Loucy (cell line): ENCODE measurements around the gene IL11RA.

Experiments
- H2AFZ ChIP-seq: fragments of 200-600 bp; sonication (generic); 2 replicates; pipeline ENCODE4 v1.6.0; 2016; ENCODE audit warnings: antibody characterized with exemption, mild to moderate bottlenecking, low read length, moderate library complexity
- H3F3A ChIP-seq: fragments of 200-600 bp; 2 replicates; pipeline ENCODE4 v1.6.0; 2016; ENCODE audit warnings: antibody characterized with exemption, low read depth, mild to moderate bottlenecking
- H3K27me3 ChIP-seq: fragments of 200-600 bp; sonication (generic); 2 replicates; pipeline ENCODE4 v1.6.1; 2014; ENCODE audit warnings: low read length, mild to moderate bottlenecking; ENCODE audit not compliant: insufficient read depth, poor library complexity, severe bottlenecking
- H3K36me3 ChIP-seq: fragments of 200-600 bp; sonication (generic); 2 replicates; pipeline ENCODE4 v1.6.1; 2016; ENCODE audit warnings: low read length; ENCODE audit not compliant: insufficient read depth
- H3K4me1 ChIP-seq: fragments of 200-600 bp; sonication (generic); 2 replicates; pipeline ENCODE4 v1.5.1; 2014; ENCODE audit warnings: low read length, mild to moderate bottlenecking; ENCODE audit not compliant: insufficient read depth, poor library complexity, severe bottlenecking
- H3K4me2 ChIP-seq: fragments of 200-600 bp; sonication (generic); 2 replicates; pipeline ENCODE4 v1.6.0; 2014; ENCODE audit warnings: antibody characterized with exemption, low read length, low read depth, mild to moderate bottlenecking; ENCODE audit not compliant: poor library complexity, severe bottlenecking
- H3K4me3 ChIP-seq: fragments of 200-600 bp; sonication (generic); 2 replicates; pipeline ENCODE4 v1.5.1; 2014; ENCODE audit warnings: low read length, mild to moderate bottlenecking, mixed read lengths; ENCODE audit not compliant: poor library complexity, severe bottlenecking
- H3K79me2 ChIP-seq: fragments of 200-600 bp; sonication (generic); 2 replicates; pipeline ENCODE4 v1.6.1; 2014; ENCODE audit warnings: low read length; ENCODE audit not compliant: insufficient read depth
- H3K9ac ChIP-seq: fragments of 200-600 bp; sonication (generic); 2 replicates; pipeline ENCODE4 v1.6.0; 2014; ENCODE audit warnings: mild to moderate bottlenecking, low read depth, low read length, moderate library complexity; ENCODE audit not compliant: poor library complexity, severe bottlenecking
- H3K9me2 ChIP-seq: fragments of 200-600 bp; sonication (generic); replicated peaks from 2 replicates; pipeline ENCODE4 v1.6.1; 2016; ENCODE audit warnings: low read depth, low read length, mixed read lengths
- H3K9me3 ChIP-seq: fragments of 200-600 bp; sonication (generic); 2 replicates; pipeline ENCODE4 v1.6.1; 2014; ENCODE audit warnings: mild to moderate bottlenecking, antibody characterized with exemption, low read length, low read depth; ENCODE audit not compliant: insufficient read depth
- H4K20me1 ChIP-seq: fragments of 200-600 bp; sonication (generic); 2 replicates; pipeline ENCODE4 v1.6.0; 2014; ENCODE audit warnings: antibody characterized with exemption, low read length, mild to moderate bottlenecking; ENCODE audit not compliant: insufficient read depth, poor library complexity, severe bottlenecking
- CTCF ChIP-seq: fragments of 200-600 bp; sonication (generic); conservative IDR thresholded peaks from 2 replicates; pipeline ENCODE4 v1.5.1; 2014; ENCODE audit warnings: mild to moderate bottlenecking, antibody characterized with exemption, low read length
- EZH2phosphoT487 ChIP-seq: fragments of 200-600 bp; IDR thresholded peaks from 2 replicates; pipeline ENCODE4 v1.6.1; 2018; ENCODE audit warnings: antibody characterized with exemption, mild to moderate bottlenecking, moderate library complexity, borderline replicate concordance

Gene IL11RA

GRCh38 chr9:34646211-34647083 is 5.5 kb upstream of the IL11RA start, which contains the start of gene GALT:
Gene GALT, plus strand, starts transcription at chr9:34646675. Its CDS starts 30 bp downstream, at chr9:34646705.
- Histone ChIP-seq H3K9me3 (no peaks in the 10 kb centered on the region), H3K4me3 (peak within 1 kb of the TSS; percentile 85), H3F3A (no peaks in the 10 kb centered on the region), H3K9ac (peak within 1 kb of the TSS; percentile 81), H3K27me3 (no peaks in the 10 kb centered on the region), H3K4me1 (peaks cover 23% of the 10 kb centered on the region), H2AFZ (peak within 1 kb of the TSS; percentile 94), H3K79me2 (peaks cover 24% of the 10 kb centered on the region), H3K9me2 (no peaks in the 10 kb centered on the region), H3K36me3 (peaks cover 10% of the 10 kb centered on the region; the same call in 1 of the 2 replicates), H4K20me1 (peaks cover 16% of the 10 kb centered on the region), H3K4me2 (peak within 1 kb of the TSS; percentile 85)
- peak; percentile 72 for TF ChIP-seq CTCF
- TF ChIP-seq EZH2phosphoT487: no peak

GRCh38 chr9:34647084-34647403 is 4.9 kb upstream of the IL11RA start:
- H2AFZ ChIP-seq: peak overlapping the region; percentile 94

GRCh38 chr9:34647651-34648050 is 4.3 kb upstream of the IL11RA start:
- Histone ChIP-seq H3K9me3 (no peaks in the 10 kb centered on the region), H3K36me3 (peaks cover 10% of the 10 kb centered on the region; the same call in 1 of the 2 replicates), H2AFZ (no peak overlapping the region), H3K79me2 (peaks cover 24% of the 10 kb centered on the region), H3F3A (no peaks in the 10 kb centered on the region), H3K9me2 (no peaks in the 10 kb centered on the region), H3K4me3 (peak overlapping the region; percentile 85), H3K4me2 (peak overlapping the region; percentile 85), H3K27me3 (no peaks in the 10 kb centered on the region), H4K20me1 (peaks cover 16% of the 10 kb centered on the region), H3K9ac (peak overlapping the region; percentile 81), H3K4me1 (peaks cover 23% of the 10 kb centered on the region)
- TF ChIP-seq CTCF (no peak), EZH2phosphoT487 (no peak)

More at GRCh38 chr9:34647084-34647403, 4.9 kb upstream of the IL11RA start:
- peaks cover 10% of the 10 kb centered on the region; the same call in 1 of the 2 replicates for H3K36me3 ChIP-seq
- H3K4me2 ChIP-seq: peak overlapping the region; percentile 85
- H3K79me2 ChIP-seq: peaks cover 24% of the 10 kb centered on the region
- H3K9ac ChIP-seq: peak overlapping the region; percentile 81
- no peaks in the 10 kb centered on the region for H3F3A ChIP-seq
- no peaks in the 10 kb centered on the region for H3K9me3 ChIP-seq
- H3K27me3 ChIP-seq: no peaks in the 10 kb centered on the region
- H4K20me1 ChIP-seq: peaks cover 16% of the 10 kb centered on the region
- no peaks in the 10 kb centered on the region for H3K9me2 ChIP-seq
- TF ChIP-seq CTCF: no peak; the same call in 1 of the 2 replicates
- no peak for TF ChIP-seq EZH2phosphoT487
- H3K4me3 ChIP-seq: peak overlapping the region; percentile 85
- H3K4me1 ChIP-seq: peaks cover 23% of the 10 kb centered on the region
